HT1080 (cell line): ENCODE data around the gene OOSP4A. TPM values are rescaled to one million over a fixed set of nuclear protein-coding genes. Genes with fewer than 3 reads are reported as not detected.

Experiments
- DNase-seq: peaks from one replicate; pipeline ENCODE4 v3.0.0-alpha.2; 2015; ENCODE audit warnings: low read depth
- polyA plus RNA-seq, 2 experiments: library from polyadenylated mRNA; depleted of rRNA; stranded (reverse); fragments of >200 nt; gene quantifications; 2 replicates each; pipeline ENCODE4 v1.2.3, GENCODE V29; 2015
- total RNA-seq: library from RNA; depleted of rRNA; stranded (reverse); fragments of >200 nt; shearing (Covaris generic); gene quantifications from 2 replicates; pipeline ENCODE4 v1.2.3, GENCODE V29; 2014; rRNA removed

Gene OOSP4A
- total RNA-seq, result not detected in 2 replicates
- polyA plus RNA-seq (2015; cell fraction: cytosol; rRNA removed), result not detected in 2 replicates
- not detected in 2 replicates for polyA plus RNA-seq (2015; cell fraction: nucleus; rRNA removed)

DNA sequence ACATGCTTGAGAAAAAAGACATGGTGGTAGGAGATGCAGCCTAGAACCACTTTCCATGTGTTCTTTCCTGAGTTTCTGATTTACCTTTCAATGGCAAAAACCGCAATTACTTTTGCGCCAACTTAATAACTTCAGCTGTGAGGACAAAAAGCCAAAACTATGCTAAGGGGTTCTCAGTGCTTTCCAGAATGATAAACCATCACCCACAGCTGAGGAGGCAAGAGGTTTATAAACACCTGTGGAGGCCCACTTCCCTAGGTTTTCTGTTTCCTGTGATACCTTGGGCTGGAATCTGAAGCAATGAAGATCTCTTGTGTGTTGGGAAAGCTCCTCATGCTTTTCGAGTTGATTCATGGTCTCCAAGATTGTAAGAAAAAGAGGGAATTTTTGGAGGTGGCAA lies at the start of gene OOSP4A:
OOSP4A (plus strand) TSS at position 301 of the 400 bp plus-strand sequence; CDS start at position 301, 0 bp downstream.
- DNase-seq, result no peak

DNA sequence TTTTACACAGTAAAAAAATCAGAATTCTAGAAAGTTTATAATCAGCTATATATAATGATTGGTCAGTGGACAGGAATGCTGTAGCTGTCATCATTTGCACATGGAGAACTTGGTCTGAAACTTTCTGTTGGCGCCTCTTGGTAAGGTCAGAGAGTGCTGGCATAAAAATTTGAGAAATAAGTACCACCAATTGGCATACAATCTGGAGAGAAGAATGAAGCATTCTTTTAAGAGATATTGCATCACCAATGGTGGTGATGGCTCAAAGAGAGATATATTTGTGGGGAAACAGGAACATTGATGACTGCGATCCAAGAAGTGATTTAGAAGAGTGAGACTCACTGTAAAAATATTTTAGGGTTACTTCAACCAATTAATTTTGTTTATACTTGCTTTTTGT lies 45.4 kb upstream of the OOSP4A start:
- DNase-seq, result peak; percentile 22

DNA sequence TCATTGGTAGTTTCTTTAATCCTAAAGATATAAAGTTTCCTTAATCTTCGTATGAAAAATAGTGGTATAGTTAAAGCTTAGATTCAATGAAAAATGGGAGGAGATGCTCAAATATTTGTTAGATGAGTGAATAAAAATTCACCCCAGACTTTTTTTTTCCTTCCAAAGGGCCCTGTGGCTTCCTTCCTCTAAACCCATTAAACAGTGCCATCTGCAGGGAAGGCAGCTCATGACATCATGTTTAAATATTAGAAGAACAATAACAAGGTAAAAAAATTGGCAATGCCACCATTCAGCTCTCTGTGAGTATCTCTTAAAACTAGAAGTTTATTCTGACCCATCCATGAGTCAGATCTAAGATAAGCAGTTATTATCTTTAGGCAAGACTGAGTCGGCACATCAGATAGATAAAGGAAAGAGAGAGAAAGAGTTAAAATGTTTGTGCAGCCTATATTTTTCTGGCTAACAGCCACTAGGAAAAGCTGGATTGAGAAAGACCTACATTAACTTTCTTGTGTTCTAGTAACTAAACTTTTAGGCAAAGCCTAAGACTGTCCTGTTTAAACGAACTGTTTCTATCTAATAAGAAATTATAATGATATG lies 44.7 kb upstream of the OOSP4A start:
- peak; percentile 63 for DNase-seq

DNA sequence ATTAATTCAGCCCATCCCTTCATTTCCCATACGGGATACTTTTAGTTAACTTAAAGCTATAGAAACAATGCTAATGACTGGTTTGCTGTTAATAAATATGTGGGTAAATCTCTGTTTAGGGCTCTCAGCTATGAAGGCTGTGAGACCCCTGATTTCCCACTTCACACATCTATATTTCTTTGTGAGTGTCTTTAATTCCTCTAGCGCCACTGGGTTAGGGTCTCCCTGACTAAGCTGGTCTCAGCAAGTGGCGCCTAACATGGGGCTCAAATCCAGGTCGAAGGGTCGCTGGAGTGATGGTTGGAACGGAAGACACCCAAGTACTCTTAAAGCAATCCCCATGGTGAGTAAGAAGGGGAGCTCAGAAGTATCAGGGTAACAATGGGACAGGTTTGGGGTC lies 40.0 kb upstream of the OOSP4A start:
- no peak for DNase-seq

DNA sequence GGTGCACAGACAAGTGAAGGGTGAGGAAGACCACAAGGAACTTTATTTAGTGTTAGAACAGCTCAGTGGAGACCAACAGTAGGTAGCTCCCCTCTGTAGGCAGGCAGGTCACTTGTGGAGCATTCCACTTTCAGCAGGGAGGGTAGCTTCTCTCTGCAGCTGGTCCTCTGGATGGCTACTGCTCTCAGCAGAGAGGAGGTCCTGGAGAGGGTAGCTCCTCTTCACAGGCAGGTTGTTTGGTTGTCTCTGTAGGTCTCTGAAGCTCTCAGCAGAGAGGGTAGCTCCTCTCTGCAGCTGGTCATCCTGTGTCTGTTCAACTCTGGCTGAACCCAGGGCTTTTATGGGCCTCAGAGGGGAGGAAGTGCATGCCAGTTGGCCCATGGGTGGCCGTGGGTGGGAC lies 32.1 kb upstream of the OOSP4A start:
- DNase-seq, result no peak

DNA sequence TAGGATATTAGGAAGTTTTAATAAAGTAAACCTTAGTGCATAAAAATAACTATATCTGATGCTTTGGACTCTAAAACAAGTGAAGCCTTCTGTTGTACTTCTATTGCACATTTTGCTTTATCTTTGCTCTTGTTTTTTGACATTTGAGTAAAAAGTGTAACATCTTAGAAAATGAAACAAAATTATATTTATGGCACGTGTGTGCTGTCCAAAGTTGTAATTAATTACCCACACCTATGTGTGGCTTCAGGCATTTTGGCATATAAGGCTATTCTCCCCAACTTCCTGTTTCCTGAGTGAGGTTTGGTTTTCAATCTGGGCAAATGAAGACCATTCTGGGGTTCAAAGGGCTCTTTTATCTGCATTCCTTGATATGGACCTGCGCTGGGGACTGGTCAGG lies 25.7 kb upstream of the OOSP4A start, which contains the start of gene OOSP1:
OOSP1 (plus strand) TSS at position 301 of the 400 bp plus-strand sequence; CDS start at position 324, 23 bp downstream.
- no peak for DNase-seq

DNA sequence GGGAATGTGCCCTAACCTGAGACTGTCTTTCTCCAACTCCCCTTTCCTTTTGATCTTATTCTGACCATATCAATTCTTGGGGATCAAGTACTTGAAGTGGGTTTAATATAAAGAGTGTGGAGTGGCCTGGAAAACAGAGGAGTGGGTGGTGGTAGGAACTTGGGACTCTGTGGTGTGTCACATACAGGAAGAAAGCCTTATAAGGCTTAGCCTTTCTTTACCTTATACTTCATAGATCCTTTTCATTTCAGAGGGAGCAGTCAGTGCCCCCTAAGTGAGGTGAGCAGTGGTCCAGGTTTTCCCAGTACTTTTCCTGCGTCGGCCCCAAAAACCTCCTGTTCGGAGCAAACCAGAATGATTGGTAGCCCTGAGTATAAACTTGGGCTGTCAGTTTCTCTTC lies 25.1 kb upstream of the OOSP4A start:
- no peak for DNase-seq

DNA sequence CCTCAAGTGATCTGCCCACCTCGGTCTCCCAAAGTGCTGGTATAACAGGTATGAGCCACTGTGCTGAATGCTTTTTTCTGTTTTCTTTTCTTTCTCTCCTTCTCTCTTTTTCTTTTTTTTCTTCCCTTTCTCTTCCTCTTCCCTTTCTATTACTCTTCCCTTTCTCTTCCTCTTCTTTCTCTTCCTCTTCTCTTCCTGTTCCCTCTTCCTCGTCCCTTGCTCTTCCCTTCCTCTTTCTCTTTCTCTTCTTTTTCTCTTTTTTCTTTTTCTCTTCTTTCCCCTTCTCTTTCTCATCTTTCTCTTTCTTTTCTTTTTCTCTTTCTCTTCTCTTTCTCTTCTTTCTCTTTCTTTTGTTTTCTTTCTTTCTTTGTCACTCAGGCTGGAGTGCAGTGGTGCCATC lies 24.4 kb upstream of the OOSP4A start:
- no peak for DNase-seq

DNA sequence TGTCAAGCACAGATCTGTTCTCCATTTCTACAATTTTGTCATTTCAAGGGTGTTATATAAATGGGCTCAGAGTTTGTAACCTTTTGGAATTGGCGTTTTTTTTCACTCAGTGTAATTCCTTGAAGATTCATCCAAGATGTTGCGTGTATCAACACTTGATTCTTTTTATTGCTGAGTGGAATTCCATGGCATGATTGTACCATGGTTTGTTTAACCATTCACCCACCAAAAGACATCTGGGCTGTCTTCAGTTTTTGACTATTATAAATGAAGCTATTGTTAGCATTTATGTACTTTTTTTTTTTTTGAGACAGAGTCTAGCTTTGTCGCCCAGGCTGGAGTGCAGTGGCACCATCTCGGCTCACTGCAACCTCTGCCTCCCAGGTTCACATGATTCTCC lies 22.7 kb upstream of the OOSP4A start:
- no peak for DNase-seq

DNA sequence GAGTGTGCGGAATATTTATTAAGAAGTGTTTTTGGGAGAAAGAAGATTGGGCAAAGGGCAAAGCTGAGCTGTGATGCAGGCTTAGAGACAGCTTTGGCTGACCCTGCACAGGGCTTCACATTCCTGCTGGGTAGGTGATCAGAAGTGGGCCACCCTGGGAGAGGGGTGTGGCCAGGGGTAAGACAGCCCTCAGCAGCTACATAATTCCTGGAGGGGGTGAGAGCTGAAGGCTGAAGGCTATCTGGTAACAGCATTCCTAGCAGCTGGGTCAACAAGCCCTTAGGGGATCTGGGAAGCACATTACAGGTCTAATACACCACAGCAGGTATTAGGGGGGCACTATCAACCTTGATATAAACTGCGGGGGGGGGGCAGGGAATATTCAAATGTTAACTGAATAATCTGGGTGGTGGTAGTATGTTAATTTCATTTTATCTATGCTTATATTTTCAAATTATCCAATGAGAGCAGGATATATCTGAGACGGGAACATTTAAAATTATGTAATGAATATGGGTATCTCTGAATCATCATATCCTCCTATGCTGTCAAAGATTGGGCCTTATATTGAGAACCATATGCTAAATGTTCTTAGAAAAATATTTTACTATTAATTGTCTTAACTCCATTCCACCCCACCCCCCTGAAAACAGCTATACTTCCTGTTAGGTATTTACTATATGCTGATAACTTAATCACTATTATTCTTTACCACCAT lies 19.7 kb upstream of the OOSP4A start:
- DNase-seq, result no peak

DNA sequence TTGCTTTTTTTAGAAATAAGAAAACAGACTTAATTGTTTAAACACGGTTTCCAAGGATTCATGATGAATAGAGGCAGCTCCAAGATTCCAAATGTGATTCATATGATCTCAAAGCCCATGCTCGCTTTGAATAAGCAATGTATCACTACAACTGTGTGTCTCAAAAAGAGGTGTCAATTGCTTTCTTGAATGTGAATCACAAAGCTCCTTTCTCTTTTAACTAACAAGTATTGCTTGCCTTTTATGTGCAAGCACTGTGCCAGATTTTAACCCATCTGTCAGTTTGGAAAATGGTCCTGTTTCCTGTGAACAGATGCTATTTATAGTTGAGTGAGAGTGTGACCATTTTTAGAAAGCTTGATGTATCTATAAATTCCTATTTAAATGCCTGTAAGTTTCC lies 19.1 kb upstream of the OOSP4A start:
- DNase-seq, result no peak

DNA sequence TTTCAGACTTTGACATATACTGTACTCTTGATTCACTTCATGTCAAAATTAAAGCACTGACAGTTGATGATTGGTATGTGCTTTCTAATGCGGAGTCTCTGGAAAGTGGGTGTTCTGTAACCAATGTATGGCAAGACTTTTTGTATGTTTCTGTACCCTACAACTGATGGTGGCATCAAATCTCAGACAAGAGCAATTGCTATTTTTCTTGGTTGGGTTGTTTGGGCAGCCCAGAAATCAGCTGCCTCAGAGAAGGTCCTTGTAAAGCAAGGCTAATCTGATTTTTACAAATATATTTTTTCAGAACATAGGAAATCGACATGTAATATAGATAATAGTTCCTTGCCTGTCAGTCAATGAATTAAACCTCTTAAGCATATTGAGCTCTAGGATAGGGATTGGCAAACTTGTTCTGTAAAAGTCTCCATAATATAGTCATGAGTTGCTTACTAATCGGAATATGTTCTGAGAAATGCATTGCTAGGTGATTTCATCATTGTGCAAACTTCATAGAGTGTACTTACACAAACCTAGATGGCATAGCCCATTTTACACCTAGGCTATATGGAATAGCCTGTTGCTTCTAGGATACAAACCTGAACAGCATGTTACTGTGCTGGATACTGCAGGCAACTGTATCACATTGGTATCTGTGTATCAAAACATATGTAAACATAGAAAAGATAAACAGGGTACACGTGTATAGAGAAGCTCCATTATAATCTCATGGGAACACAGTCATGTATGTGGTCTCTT lies 10.2 kb upstream of the OOSP4A start:
- DNase-seq, result no peak

DNA sequence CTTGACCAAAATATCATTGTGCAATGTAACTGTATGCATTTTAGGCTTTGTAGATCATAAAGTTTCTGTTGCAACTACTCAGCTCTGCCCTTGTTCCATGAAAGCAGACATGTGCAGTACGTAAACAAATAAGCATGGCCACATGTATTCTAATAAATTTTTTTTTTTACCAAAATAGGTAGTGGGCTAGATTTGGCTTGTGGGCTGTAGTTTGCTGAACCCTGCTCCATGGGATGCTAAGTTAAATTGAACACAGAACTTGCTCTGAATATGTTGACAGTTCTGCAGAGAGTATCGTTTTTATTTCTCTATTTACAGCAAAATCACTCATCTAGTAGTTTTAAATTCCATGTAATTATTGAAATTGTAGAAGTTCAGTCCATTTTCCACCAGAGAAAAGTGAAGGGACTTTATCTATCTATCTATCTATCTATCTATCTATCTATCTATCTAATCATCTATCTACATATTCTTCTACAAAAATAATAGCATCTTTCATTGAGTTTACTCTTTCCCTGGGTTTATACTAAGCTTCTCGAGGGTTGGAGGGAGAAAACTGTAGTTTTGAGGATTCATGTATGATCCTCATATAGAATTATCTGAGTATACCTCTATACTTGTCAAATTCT lies 9.5 kb upstream of the OOSP4A start:
- DNase-seq, result no peak

DNA sequence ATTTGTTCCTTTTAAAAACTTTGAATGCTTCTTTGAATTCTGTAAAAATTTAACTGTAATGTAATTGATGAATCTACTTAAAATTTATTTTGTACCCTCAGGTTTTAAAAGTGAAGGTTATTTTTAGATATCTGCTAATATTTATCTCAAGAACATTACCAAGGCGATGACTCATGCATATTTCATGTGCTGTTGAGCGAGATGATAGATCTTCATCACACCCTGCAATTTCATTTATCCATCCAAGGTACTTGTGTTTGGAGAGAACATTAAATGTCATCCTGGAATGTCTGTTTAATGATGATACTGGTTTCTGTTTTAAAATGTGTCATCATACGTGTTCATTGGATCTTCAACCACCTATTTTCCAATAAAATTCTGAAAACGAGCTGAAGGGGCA lies 6.7 kb upstream of the OOSP4A start:
- DNase-seq, result peak; percentile 8

DNA sequence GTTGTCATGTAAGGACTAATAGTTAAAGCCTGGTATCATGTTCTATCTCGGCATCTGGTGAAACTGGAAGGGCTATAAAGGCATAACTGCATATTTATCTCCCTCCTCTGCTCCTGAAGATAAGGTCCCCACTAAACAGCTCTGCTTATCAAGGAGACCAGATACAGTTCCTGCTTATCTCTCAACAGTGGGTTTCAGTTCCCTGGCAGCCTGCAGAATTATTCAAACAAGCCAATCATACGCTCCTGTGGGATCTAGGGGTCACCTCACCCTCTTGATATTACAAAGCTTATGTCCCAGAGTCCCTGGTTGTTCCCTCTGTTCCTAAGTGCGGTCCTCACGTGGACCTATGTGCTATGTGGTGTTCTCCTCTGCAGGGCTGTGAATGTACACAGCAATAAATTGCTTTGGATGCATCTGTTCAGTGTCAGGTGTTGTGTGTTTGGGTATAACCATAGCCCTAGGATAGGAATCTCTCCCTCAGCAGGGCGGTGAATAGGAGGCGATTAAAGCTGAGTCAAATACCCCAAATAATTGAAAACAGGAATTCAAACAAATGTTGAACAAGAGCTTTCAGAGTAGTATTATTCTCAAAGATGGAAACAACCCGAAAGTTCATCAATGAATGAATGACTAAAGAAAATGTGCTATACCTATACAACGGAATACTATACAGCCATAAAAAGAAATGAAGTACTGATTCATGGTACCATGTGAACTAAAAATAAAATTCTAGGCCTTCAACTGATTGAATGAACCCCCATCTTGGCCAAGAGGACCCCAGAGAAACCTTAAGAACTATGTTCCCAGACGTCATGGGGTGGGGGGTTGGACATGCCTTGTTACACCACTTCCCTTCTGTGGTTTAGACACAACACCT lies 3.1 kb upstream of the OOSP4A start:
- DNase-seq, result no peak

DNA sequence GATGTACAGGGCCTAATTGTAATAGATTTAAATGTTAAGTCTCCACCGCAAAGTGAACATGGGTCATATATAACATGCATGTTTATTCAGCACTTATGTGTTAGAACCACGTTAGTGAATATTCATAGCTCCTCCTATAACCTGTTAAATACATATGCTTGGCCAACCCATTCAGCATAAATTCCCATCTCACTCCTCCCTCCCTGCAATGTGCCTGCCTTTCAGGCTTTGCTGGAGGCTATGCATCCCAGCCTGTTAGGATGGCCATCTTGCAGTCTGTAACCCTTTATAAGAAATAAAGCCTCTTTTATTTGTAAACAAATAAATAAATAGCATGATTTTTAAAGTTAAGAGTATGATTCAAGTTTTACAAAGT lies 1.7 kb upstream of the OOSP4A start:
- DNase-seq, result no peak

DNA sequence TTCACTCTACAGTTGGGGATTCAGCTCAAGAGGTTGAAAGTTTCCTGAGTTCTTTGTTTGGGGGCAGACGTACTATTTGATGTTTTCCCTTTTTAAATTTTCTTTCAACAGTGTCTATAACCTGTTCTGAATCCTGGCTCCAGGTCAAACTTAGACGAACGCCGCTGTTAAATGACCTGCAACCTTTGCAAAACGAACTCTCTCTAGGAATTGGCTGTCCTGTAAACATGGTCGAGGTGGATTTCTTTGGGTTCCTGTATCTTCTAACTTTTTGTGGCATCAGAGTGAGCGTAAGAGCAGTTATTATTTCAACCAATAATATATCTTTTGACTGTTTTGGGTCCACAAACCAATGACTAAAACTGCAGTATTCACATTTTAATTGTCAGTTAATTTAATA lies 1.6 kb downstream of the OOSP4A start:
- DNase-seq, result no peak

DNA sequence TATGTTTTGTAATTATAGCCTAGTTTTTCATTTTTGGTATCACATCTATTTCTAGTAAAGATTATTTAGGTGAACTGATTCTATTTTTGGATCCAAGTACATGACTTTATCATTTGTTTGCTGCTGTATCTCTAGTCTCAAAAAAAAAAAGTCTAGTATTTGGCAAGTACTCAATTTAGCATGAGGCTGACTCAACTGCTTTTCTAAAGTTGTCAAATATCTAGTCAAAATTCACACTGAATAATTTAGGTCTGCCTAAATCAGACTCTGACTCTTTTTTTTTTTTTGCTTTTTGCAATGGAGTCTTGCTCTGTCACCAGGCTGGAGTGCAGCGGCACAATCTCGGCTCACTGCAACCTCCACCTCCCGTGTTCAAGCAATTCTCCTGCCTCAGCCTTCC lies 2.4 kb downstream of the OOSP4A start:
- no peak for DNase-seq

DNA sequence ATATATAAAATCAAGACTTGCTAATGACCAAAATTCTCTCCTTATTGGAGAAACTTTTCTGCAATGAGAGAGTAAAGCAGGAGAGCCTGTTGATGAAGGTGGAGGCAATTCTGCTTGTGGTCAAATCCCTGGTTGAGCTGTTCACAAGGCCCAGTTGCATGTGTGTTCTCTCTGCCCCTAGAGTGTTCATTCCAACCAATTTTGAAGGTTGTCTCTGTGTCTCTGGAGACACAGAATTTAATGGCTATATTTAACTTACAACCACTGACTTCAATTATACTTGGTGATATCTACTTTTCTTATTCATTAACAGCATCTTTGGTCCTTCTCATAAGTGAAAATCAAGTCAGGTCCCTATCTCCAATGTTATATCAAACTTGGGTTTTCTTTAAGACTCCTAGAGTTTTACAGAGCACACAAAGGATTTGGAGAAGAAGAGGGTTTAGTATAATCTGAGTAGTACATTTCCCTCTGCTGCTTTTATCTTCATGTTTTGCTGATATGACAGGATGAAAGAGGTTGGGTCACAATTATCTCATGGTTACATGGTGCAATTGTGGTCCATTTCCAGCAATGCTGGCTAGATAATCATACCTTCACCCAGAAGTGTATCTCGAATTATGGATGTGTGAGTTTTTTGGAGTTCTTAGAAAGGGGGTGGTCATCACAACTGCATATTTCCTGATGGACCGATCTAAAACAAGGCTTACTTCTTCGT lies 4.0 kb downstream of the OOSP4A start:
- DNase-seq, result no peak

DNA sequence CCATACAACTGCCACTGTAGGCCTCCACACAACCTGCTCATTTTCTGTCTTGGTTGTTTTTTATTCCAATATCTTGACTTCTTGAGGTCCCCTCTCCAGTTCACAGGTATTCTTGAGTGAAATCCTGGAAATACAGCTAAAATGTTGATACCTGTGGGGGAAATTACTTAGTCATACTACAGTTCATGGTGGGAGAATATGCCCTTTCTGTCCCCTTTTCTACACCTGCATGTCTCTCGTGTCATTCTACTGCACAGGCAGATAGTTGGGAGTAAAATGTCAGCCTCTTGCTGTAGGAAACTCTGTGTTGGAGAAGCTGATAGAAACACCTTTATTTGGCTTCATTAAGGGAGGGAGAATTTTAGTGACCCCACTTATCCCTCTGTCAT lies 4.6 kb downstream of the OOSP4A start:
- DNase-seq, result no peak
